Cardiac fibroblast (primary cell): ENCODE measurements around the gene AICDA.

Source experiments
- DNase-seq, 2 donors: peaks; one replicate each; pipeline versions ENCODE4 v3.0.0 to v3.0.0-alpha.2; 2010; ENCODE audit warnings: low read depth in 2 of 2
- H3K4me3 ChIP-seq, 2 donors: replicated peaks in 1 of 2; 1 replicate in 1 of 2; 2 replicates in 1 of 2; pipeline ENCODE4 v1.5.1; 2011; ENCODE audit warnings: low read depth in 2 of 2, low read length in 2 of 2, mild to moderate bottlenecking in 2 of 2, moderate library complexity in 1 of 2
- CTCF ChIP-seq: IDR thresholded peaks from one replicate; pipeline ENCODE4 v1.5.1; 2011; ENCODE audit warnings: low read depth, mild to moderate bottlenecking, low read length, inconsistent platforms

The AICDA gene

GRCh38 chr12:8647968-8648367, 35.3 kb upstream of the AICDA start:
- no peak for TF ChIP-seq CTCF
- H3K4me3 ChIP-seq, result no peak overlapping the region
- no peak for DNase-seq

GRCh38 chr12:8644345-8645248, 31.9 kb upstream of the AICDA start:
- no peak overlapping the region for H3K4me3 ChIP-seq

GRCh38 chr12:8642775-8643174, 30.1 kb upstream of the AICDA start:
- no peak for DNase-seq
- no peak for TF ChIP-seq CTCF
- H3K4me3 ChIP-seq, result no peak overlapping the region

More at GRCh38 chr12:8644345-8645248, 31.9 kb upstream of the AICDA start:
- no peak for TF ChIP-seq CTCF
- peak in 1 of 2 donors; percentile 16 for DNase-seq

- no peak overlapping the region for H3K4me3 ChIP-seq
- no peak for DNase-seq
- TF ChIP-seq CTCF, result no peak
These were observed 27.3 kb upstream of the AICDA start for GRCh38 chr12:8639936-8640335.

GRCh38 chr12:8638951-8639350, 26.3 kb upstream of the AICDA start:
- H3K4me3 ChIP-seq, result no peak overlapping the region
- DNase-seq, result no peak
- no peak for TF ChIP-seq CTCF

- no peak for DNase-seq
- TF ChIP-seq CTCF, result no peak
- H3K4me3 ChIP-seq, result no peak overlapping the region
These were observed 25.0 kb upstream of the AICDA start for GRCh38 chr12:8637666-8638065.
